Measurements from ENCODE around the gene SLC17A1. TPM values are rescaled to one million over a fixed set of nuclear protein-coding genes. Genes with fewer than 3 reads are reported as not detected.

SLC17A1 gene
- total RNA-seq, 1 donor from 2014 or later, result not detected

DNA sequence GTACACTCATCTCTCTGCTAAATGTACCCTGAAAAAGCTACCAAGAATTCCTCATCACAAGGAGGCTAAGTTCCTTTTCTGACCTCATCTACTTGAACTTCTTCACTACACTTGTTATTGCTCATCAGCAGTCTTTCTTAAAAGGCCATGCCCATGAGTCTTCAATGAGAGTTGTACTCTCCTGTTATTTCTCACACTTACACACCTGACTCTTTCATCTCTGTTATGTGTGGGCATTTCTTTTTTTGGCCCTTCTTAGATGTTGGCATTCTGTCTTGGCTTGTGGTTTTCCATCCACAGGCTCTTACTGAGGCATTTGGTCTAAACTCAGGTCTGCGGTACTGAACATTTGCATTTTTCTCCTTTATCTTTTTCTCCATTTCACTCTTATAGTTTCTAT is 10.7 kb upstream of the SLC17A1 start:
- H3K4me3 ChIP-seq (ENCODE audit: low read depth, low read length), result no peak overlapping the region
- TF ChIP-seq, protein P1, sequence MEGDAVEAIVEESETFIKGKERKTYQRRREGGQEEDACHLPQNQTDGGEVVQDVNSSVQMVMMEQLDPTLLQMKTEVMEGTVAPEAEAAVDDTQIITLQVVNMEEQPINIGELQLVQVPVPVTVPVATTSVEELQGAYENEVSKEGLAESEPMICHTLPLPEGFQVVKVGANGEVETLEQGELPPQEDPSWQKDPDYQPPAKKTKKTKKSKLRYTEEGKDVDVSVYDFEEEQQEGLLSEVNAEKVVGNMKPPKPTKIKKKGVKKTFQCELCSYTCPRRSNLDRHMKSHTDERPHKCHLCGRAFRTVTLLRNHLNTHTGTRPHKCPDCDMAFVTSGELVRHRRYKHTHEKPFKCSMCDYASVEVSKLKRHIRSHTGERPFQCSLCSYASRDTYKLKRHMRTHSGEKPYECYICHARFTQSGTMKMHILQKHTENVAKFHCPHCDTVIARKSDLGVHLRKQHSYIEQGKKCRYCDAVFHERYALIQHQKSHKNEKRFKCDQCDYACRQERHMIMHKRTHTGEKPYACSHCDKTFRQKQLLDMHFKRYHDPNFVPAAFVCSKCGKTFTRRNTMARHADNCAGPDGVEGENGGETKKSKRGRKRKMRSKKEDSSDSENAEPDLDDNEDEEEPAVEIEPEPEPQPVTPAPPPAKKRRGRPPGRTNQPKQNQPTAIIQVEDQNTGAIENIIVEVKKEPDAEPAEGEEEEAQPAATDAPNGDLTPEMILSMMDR (IDR thresholded peaks at IDR 0.05; ENCODE audit: insufficient read depth, low read length, poor library complexity, severe bottlenecking), result no peak
- DNase-seq (ENCODE audit: low read depth), result no peak
- H3K36me3 ChIP-seq (ENCODE audit: control insufficient read depth, insufficient read depth, low read length), result no peaks in the 10 kb centered on the region
- no peaks in the 10 kb centered on the region for H3K27me3 ChIP-seq (ENCODE audit: control insufficient read depth, insufficient read depth, low read length)

DNA sequence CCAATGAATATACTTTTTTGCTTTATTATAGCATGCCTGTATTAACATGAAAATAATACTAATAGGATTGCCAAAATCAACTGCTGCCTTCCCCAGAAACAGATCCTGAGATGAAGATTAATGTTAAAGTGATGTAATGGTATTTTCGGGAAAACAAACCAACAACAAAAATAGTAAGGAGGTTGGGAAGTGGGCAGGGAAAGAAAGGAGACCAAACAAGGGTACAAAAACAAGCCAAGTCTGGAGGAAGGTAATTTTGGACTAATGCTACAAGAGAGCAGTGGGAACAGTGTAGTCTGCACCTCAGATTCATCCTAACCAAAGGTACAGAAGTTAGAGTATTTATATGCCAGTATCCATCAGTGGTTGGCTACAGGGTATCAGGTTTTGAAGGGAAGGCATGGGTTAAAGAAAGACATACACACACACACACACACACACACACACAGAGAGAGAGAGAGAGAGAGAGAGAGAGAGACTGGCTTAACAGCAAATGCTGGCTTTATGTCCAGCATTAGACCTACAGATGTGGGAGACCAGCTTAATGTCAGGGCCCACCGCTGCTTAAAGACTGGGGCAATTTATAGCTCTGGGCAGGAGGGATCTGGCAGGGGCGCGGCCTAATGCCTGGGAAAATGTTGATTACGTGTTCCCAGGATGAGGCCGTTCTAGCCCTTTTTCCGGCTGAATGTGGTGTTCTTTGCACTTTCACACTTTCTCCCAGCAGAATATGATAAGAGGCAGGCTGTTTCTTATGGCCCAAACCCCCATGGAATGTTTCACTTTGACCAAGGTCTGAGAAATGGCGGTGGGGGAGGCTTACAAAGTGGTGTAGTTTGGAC is 3.8 kb upstream of the SLC17A1 start:
- Histone ChIP-seq H3K4me3 (ENCODE audit: low read depth, low read length) (no peak overlapping the region), H3K36me3 (ENCODE audit: control insufficient read depth, insufficient read depth, low read length) (no peaks in the 10 kb centered on the region), H3K27me3 (ENCODE audit: control insufficient read depth, insufficient read depth, low read length) (no peaks in the 10 kb centered on the region)
- TF ChIP-seq, protein P1 (IDR thresholded peaks at IDR 0.05; ENCODE audit: insufficient read depth, low read length, poor library complexity, severe bottlenecking), result no peak
- no peak for DNase-seq (ENCODE audit: low read depth)

DNA sequence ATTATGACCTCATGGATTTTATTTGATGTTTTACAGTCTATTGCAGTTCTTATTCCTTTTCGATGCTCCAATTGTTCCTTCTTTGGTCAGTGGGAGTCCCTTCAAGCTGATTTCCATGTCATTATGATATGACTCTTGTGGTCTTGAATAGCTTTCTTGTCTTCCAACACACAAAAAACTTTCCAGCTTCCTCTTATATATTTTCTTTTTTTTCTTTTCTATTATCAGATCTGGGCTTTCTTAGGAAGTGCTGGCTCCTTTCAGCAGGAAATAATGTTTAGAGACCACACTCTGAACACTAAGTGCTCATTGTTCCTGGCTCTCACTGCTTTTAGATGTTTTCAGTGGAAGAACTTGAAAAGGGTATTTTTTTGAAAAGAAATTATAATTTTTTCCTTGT is 3.1 kb upstream of the SLC17A1 start:
- H3K36me3 ChIP-seq (ENCODE audit: control insufficient read depth, insufficient read depth, low read length), result no peaks in the 10 kb centered on the region
- H3K4me3 ChIP-seq (ENCODE audit: low read depth, low read length), result no peak overlapping the region
- TF ChIP-seq, protein P1 (IDR thresholded peaks at IDR 0.05; ENCODE audit: insufficient read depth, low read length, poor library complexity, severe bottlenecking), result no peak
- DNase-seq (ENCODE audit: low read depth), result no peak
- H3K27me3 ChIP-seq (ENCODE audit: control insufficient read depth, insufficient read depth, low read length), result no peaks in the 10 kb centered on the region

DNA sequence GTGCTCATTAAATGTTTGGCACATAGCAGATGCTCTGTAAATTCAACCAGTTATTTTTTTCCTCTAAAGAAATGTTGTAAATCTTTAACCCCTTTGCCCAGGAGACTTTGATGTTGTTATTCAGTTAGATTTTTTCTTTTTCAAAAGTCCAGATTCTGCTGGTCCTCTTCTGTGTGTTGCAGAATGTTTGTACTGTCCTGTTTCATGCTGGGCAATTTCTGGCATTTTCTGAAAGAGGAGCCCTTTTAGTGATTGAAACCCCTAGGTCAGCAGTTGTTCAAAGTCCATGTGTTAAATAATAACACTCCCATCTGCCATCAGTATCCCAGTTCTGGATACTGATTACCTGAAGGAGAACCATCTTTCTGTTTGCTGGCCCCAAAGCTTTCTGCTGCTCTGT is 1.3 kb upstream of the SLC17A1 start:
- TF ChIP-seq, protein P1 (IDR thresholded peaks at IDR 0.05; ENCODE audit: insufficient read depth, low read length, poor library complexity, severe bottlenecking), result no peak
- no peaks in the 10 kb centered on the region for H3K36me3 ChIP-seq (ENCODE audit: control insufficient read depth, insufficient read depth, low read length)
- no peak overlapping the region for H3K4me3 ChIP-seq (ENCODE audit: low read depth, low read length)
- no peak for DNase-seq (ENCODE audit: low read depth)
- H3K27me3 ChIP-seq (ENCODE audit: control insufficient read depth, insufficient read depth, low read length), result no peaks in the 10 kb centered on the region

GRCh38 chr6:25832670-25833069 is 818 bp upstream of the SLC17A1 start:
- no peak for DNase-seq (ENCODE audit: low read depth)
- no peaks in the 10 kb centered on the region for H3K27me3 ChIP-seq (ENCODE audit: control insufficient read depth, insufficient read depth, low read length)
- TF ChIP-seq, protein P1 (IDR thresholded peaks at IDR 0.05; ENCODE audit: insufficient read depth, low read length, poor library complexity, severe bottlenecking), result no peak
- no peak overlapping the region for H3K4me3 ChIP-seq (ENCODE audit: low read depth, low read length)
- no peaks in the 10 kb centered on the region for H3K36me3 ChIP-seq (ENCODE audit: control insufficient read depth, insufficient read depth, low read length)

DNA sequence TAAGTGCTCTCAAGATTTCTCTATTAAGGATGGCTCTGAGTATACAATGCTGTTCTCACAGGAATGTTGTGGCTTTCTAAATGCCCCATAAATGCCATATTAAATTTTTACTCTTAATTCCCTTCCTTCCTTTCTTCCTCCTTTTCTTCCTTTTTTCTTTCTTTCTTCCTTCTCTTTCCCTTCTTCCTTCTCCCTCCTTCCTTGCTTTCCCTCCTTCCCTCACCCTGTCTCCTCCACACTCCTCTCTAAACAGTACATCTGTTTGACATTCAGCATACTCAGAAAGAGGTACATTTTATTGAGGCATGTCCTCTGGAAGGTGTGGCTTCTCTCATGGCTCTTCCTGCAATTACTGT is 433 bp upstream of the SLC17A1 start:
- TF ChIP-seq, protein P1 (IDR thresholded peaks at IDR 0.05; ENCODE audit: insufficient read depth, low read length, poor library complexity, severe bottlenecking), result no peak
- H3K27me3 ChIP-seq (ENCODE audit: control insufficient read depth, insufficient read depth, low read length), result no peaks in the 10 kb centered on the region

More for the DNA sequence above, 433 bp upstream of the SLC17A1 start:
- Histone ChIP-seq H3K4me3 (ENCODE audit: low read depth, low read length) (no peak overlapping the region), H3K36me3 (ENCODE audit: control insufficient read depth, insufficient read depth, low read length) (no peaks in the 10 kb centered on the region)
- no peak for DNase-seq (ENCODE audit: low read depth)
